ENCODE measurements around the gene C6orf15. TPM values are rescaled to one million over a fixed set of nuclear protein-coding genes. Genes with fewer than 3 reads are reported as not detected.

C6orf15 gene
- total and polyA plus RNA-seq, 2 of the 8 experiments (the other 6 are each of a cell fraction or from before 2014, with no cell fraction given): not detected

DNA sequence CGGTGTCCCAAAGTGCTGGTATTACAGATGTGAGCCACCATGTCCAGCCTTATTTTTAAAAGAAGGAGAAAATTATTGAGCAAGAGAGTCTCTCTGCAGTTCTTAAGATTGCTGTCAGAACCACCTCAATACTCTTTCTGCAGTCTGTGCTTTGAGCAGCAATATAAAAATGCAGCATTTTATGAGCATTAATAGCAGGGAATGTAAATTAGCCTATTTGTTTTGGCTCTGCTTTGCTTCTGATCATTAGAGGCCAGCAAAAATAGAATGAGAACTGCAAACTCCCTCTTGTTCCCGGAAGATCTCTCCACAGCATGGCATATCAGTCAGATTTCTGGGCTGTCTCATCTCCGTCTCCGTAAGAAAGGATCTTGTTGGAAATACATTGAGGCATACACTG, 35.8 kb downstream of the C6orf15 start:
- Histone ChIP-seq H3K4me2 (ENCODE audit: insufficient read depth in 1 of 2, low read depth in 2 of 2, low read length in 2 of 2) (no peak overlapping the region), H4K5ac (ENCODE audit: insufficient read length, low read depth, low read length) (no peak overlapping the region), H3K4ac (replicated peaks; ENCODE audit: insufficient read length, low read depth, low read length) (no peak overlapping the region), H2BK15ac (ENCODE audit: low read length) (no peak overlapping the region), H2BK120ac (replicated peaks; ENCODE audit: low read depth, low read length) (no peak overlapping the region), H3K23ac (ENCODE audit: insufficient read length) (no peak overlapping the region), H2BK12ac (ENCODE audit: low read depth, low read length) (no peak overlapping the region), H2AK5ac (ENCODE audit: low read depth, low read length) (no peak overlapping the region), H3K36me3 (ENCODE audit: control insufficient read depth in 2 of 4, insufficient read depth in 4 of 4, low read length in 3 of 4) (no peaks in the 10 kb centered on the region), H3K27ac (ENCODE audit: low read depth, low read length) (no peak overlapping the region), H4K8ac (ENCODE audit: extremely low read depth, insufficient read depth, low read length) (no peak overlapping the region), H3K79me2 (ENCODE audit: control insufficient read depth in 1 of 2, insufficient read depth in 2 of 2, low read length in 2 of 2) (no peaks in the 10 kb centered on the region), H3K23me2 (ENCODE audit: low read depth, low read length) (0 out of 2 replicates have a peak, but pooled peaks cover 2% of the 10 kb centered on the region), H3K9ac (replicated peaks in 1 of 4; ENCODE audit: extremely low read depth in 1 of 4, low read depth in 3 of 4, low read length in 3 of 4) (no peak overlapping the region), H3K9me3 (ENCODE audit: insufficient read depth in 2 of 2, low read depth in 1 of 2, low read length in 1 of 2) (no peaks in the 10 kb centered on the region), H3K27me3 (replicated peaks in 1 of 4; ENCODE audit: control insufficient read depth in 3 of 4, extremely low read depth in 1 of 4, insufficient read depth in 3 of 4, low read length in 3 of 4) (no peaks in the 10 kb centered on the region), H3K79me1 (ENCODE audit: low read depth, low read length) (no peaks in the 10 kb centered on the region), H3K4me1 (replicated peaks in 1 of 4; ENCODE audit: control insufficient read depth in 3 of 4, insufficient read depth in 4 of 4, low read length in 3 of 4) (peaks cover 0 to 8% (median 4%) of the 10 kb centered on the region in 4 experiments; a peak in 6 of 7 replicates), H3K14ac (ENCODE audit: insufficient read length) (no peak overlapping the region), H2BK20ac (ENCODE audit: low read length) (no peak overlapping the region), H2BK5ac (ENCODE audit: low read depth, low read length) (no peak overlapping the region), H3K56ac (replicated peaks; ENCODE audit: insufficient read length, low read depth, low read length) (no peak overlapping the region), H4K20me1 (replicated peaks in 1 of 2; ENCODE audit: control insufficient read depth in 1 of 2, insufficient read depth in 2 of 2, low read length in 2 of 2) (no peaks in the 10 kb centered on the region), H4K91ac (replicated peaks; ENCODE audit: insufficient read length, low read length) (no peak overlapping the region), H3K4me3 (ENCODE audit: extremely low read depth in 1 of 4, insufficient read depth in 2 of 4, low read depth in 3 of 4, low read length in 4 of 4) (no peak overlapping the region), H2AFZ (ENCODE audit: low read length) (no peak overlapping the region), H3K18ac (ENCODE audit: extremely low read depth, low read length) (no peak overlapping the region)
- ChIA-PET POLR2A (ENCODE audit: partially characterized antibody) (no interaction called here), CTCF (ENCODE audit: partially characterized antibody) (interaction anchor here (13.3 kb wide), 1 partner anchor 157 kb away, joined by 285 read pairs; the partner anchor contains the start of gene VARS2)
- WGBS, 2 experiments (ENCODE audit: extremely low coverage in 1 of 2, insufficient coverage in 1 of 2, insufficient read length in 1 of 2, insufficient replicate concordance in 2 of 2, low coverage in 1 of 2, low lambda C conversion rate in 2 of 2, missing lambda C conversion rate in 1 of 2): 87% methylated on average over 4 of the region's 4 CpGs; no CpG with 5 or more reads in 1 of the 2 experiments
- DNase-seq (ENCODE audit: low read depth in 1 of 2, low spot score in 2 of 2): no peak
- no peak for FAIRE-seq
- no peak for TF ChIP-seq TAF7 (optimal IDR thresholded peaks at IDR 0.05; ENCODE audit: borderline replicate concordance, low read depth, low read length)
- TF ChIP-seq RFX5 (IDR thresholded peaks at IDR 0.05; ENCODE audit: borderline replicate concordance, low read depth, low read length): no peak
- no peak for TF ChIP-seq RBBP5 (IDR thresholded peaks at IDR 0.05; ENCODE audit: borderline replicate concordance, low read depth, low read length)

All from H1 (cell line).